Esophagus muscularis mucosa (tissue), 4 donors: ENCODE measurements around the gene MISP3.

Experiments used
- EP300 ChIP-seq: sonication (generic); formaldehyde crosslinking; IDR thresholded peaks from one replicate; pipeline ENCODE4 v1.6.1; 2017; ENCODE audit warnings: antibody characterized with exemption
- POLR2A ChIP-seq: fragments of 450-650 bp; IDR thresholded peaks from one replicate; pipeline ENCODE4 v1.6.1; 2017; ENCODE audit warnings: antibody characterized with exemption, moderate library complexity, mild to moderate bottlenecking, low read depth
- POLR2AphosphoS5 ChIP-seq, 2 donors: sonication (generic); formaldehyde crosslinking; IDR thresholded peaks; one replicate each; pipeline ENCODE4 v1.6.1; 2017; ENCODE audit warnings: antibody characterized with exemption in 2 of 2
- TF ChIP-seq, protein P1 (sequence below), 3 experiments: fragments of 200-600 bp in 2 of 3; fragments of 450-650 bp in 1 of 3; sonication (generic) in 2 of 3; IDR thresholded peaks; one replicate each; pipeline ENCODE4 v1.5.1; 2017 to 2019; ENCODE audit warnings: antibody characterized with exemption in 3 of 3, mild to moderate bottlenecking in 2 of 3, moderate library complexity in 1 of 3

DNA sequence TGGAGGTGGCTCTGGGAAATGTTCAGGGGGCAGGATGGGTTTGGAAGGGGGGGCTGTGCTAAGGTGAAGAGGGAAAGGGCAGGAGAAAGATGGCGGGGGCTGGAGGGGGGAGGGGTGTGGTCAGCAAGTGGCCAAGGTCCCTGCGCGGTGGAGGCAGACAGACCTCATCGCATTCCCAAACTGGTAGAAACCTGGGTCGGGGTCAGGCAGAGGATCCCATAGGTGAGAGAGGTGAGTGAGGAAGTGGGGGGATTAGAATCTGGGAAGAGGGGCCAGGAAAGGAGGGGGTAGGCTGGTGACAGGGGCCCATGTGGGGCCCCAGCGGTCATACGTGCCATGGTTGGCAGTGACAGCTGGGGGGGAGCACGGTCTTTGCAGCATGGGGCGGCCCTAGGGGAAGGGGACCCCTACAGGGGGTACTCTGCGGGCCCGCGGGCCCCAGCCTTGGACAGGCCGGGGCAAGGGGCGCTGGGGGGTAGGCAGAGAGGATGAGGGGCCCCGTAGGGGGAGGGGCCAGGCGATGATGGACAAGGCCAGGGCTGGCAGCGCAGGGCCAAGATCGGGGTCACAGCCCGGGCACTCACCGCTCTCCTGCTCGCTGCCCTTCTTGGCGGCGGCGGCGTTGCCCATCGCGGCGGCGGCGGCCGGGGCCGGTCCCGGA lies 44.5 kb downstream of the MISP3 start:
- TF ChIP-seq, protein P1, sequence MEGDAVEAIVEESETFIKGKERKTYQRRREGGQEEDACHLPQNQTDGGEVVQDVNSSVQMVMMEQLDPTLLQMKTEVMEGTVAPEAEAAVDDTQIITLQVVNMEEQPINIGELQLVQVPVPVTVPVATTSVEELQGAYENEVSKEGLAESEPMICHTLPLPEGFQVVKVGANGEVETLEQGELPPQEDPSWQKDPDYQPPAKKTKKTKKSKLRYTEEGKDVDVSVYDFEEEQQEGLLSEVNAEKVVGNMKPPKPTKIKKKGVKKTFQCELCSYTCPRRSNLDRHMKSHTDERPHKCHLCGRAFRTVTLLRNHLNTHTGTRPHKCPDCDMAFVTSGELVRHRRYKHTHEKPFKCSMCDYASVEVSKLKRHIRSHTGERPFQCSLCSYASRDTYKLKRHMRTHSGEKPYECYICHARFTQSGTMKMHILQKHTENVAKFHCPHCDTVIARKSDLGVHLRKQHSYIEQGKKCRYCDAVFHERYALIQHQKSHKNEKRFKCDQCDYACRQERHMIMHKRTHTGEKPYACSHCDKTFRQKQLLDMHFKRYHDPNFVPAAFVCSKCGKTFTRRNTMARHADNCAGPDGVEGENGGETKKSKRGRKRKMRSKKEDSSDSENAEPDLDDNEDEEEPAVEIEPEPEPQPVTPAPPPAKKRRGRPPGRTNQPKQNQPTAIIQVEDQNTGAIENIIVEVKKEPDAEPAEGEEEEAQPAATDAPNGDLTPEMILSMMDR (IDR thresholded peaks at IDR 0.05): no peak
- TF ChIP-seq EP300 (no peak), POLR2AphosphoS5 (IDR thresholded peaks at IDR 0.05) (no peak), POLR2A (no peak)
